A549 (cell line): ENCODE measurements around the gene USP3. TPM values are rescaled to one million over a fixed set of nuclear protein-coding genes. Genes with fewer than 3 reads are reported as not detected.
A peak's percentile ranks its signal among the peaks of the same experiment; 100 is the strongest.

ENCODE experiments used
- ATAC-seq, 2 experiments: fragments of 200-7000 bp in 1 of 2; fragments of >200 bp in 1 of 2; cut with Nextera tagmentation in 1 of 2; cut with Tn5 transposase in 1 of 2; 3 replicates each; pipeline versions ENCODE4 v1.8.0 to v1.9.1; 2018 to 2020; ENCODE audit warnings: mild to moderate bottlenecking in 1 of 2, moderate library complexity in 1 of 2
- CTCF ChIA-PET: fragments of 300-600 bp; sonication (Branson Sonifier 250); formaldehyde crosslinking; extraction: SDS; loops from one replicate; lab custom pipeline; 2021; ENCODE audit warnings: antibody characterized with exemption, inconsistent platforms; lab: Yijun Ruan, JAX
- POLR2A ChIA-PET: fragments of 350-600 bp; formaldehyde crosslinking; extraction: SDS; loops from one replicate; lab custom pipeline; 2021; ENCODE audit warnings: antibody characterized with exemption, inconsistent platforms; lab: Yijun Ruan, JAX
- DNase-seq, 2 experiments: peaks; one replicate each; pipeline versions ENCODE4 v3.0.0 to v3.0.0-alpha.2; 2011 to 2016; ENCODE audit warnings: low read depth in 1 of 2, low spot score in 1 of 2
- FAIRE-seq: peaks from 2 replicates; lab custom pipeline; 2011; peaks lifted over from hg19 to GRCh38; lab: Jason Lieb, UNC
- H3K27ac ChIP-seq, 2 experiments: fragments of >200 bp; sonication (Bioruptor Twin); formaldehyde crosslinking; 3 replicates each; pipeline ENCODE4 v1.5.1; 2016 to 2017
- H3K4me1 ChIP-seq: fragments of >200 bp; sonication (Bioruptor Twin); formaldehyde crosslinking; 3 replicates; pipeline ENCODE4 v1.6.1; 2016
- H3K4me2 ChIP-seq: fragments of >200 bp; sonication (Bioruptor Twin); formaldehyde crosslinking; 3 replicates; pipeline ENCODE4 v1.6.1; 2016
- H3K4me3 ChIP-seq: fragments of >200 bp; sonication (Bioruptor Twin); formaldehyde crosslinking; 3 replicates; pipeline ENCODE4 v1.5.1; 2016
- H3K9me3 ChIP-seq: fragments of >200 bp; sonication (Bioruptor Twin); formaldehyde crosslinking; 3 replicates; pipeline ENCODE4 v1.6.1; 2016
- BCL3 ChIP-seq: fragments of >200 bp; sonication (Bioruptor Twin); formaldehyde crosslinking; IDR thresholded peaks from 3 replicates; pipeline ENCODE4 v1.6.1; 2016
- CBX2 ChIP-seq: fragments of 200-600 bp; sonication (generic); IDR thresholded peaks from 2 replicates; pipeline ENCODE4 v1.6.1; 2016; ENCODE audit warnings: low read depth, mild to moderate bottlenecking, borderline replicate concordance
- CHD4 ChIP-seq: fragments of 200-600 bp; sonication (generic); IDR thresholded peaks from 2 replicates; pipeline ENCODE4 v1.6.1; 2016; ENCODE audit warnings: antibody characterized with exemption, mild to moderate bottlenecking, borderline replicate concordance
- EHMT2 ChIP-seq: fragments of 200-600 bp; sonication (generic); IDR thresholded peaks from 2 replicates; pipeline ENCODE4 v1.6.1; 2016; ENCODE audit warnings: antibody characterized with exemption, low read depth, mild to moderate bottlenecking, moderate library complexity
- FOSL2 ChIP-seq, 2 experiments: fragments of 450-650 bp in 1 of 2; fragments of >200 bp in 1 of 2; sonication (Bioruptor Twin) in 1 of 2; formaldehyde crosslinking; IDR thresholded peaks; 2 replicates each; pipeline versions ENCODE4 v1.5.0 to v1.6.1; 2016 to 2020; ENCODE audit warnings: mild to moderate bottlenecking in 1 of 2, moderate library complexity in 1 of 2
- MAZ ChIP-seq: fragments of 150-350 bp; IDR thresholded peaks from 2 replicates; pipeline ENCODE4 v1.6.1; 2014; ENCODE audit warnings: antibody characterized with exemption, low read depth, low read length, borderline replicate concordance
- MYC ChIP-seq: IDR thresholded peaks from 2 replicates; pipeline ENCODE4 v1.6.1; 2012; ENCODE audit warnings: mild to moderate bottlenecking, inconsistent platforms, low read length, improper control_type of control experiment, borderline replicate concordance
- POLR2AphosphoS2 ChIP-seq: conservative IDR thresholded peaks from 2 replicates; pipeline ENCODE4 v1.6.1; 2012; ENCODE audit warnings: low read length, improper control_type of control experiment, inconsistent platforms
- SMC3 ChIP-seq: fragments of >200 bp; sonication (Bioruptor Twin); formaldehyde crosslinking; IDR thresholded peaks from 3 replicates; pipeline ENCODE4 v1.6.1; 2018; ENCODE audit warnings: inconsistent platforms
- SREBF2 ChIP-seq: fragments of 450-650 bp; IDR thresholded peaks from 2 replicates; pipeline ENCODE4 v1.6.1; 2014; ENCODE audit warnings: mild to moderate bottlenecking, moderate library complexity
- TFCP2L1 ChIP-seq: fragments of 250-450 bp; sonication (Bioruptor Pico); IDR thresholded peaks from 2 replicates; pipeline ENCODE4 v1.5.0; 2021; ENCODE audit warnings: mild to moderate bottlenecking
- WGBS: methylation state at CpG from one replicate; pipeline ENCODE4 v1.1.6; 2017; ENCODE audit errors: missing lambda C conversion rate; 5-methylcytosine and 5-hydroxymethylcytosine counted together
- polyA plus RNA-seq, 4 experiments: library from polyadenylated mRNA; depleted of rRNA in 3 of 4; stranded (reverse); fragments of >200 nt; fragmentation: RNase III in 1 of 4; extraction: RNeasy Plus Mini Kit Qiagen cat#74134 plus additional on column Dnase treatment in 1 of 4; gene quantifications; 2 replicates in 3 of 4; 3 replicates in 1 of 4; pipeline ENCODE4 v1.2.3, GENCODE V29; 2011 to 2017
- TF ChIP-seq, protein P1 (sequence below): fragments of >200 bp; sonication (Bioruptor Twin); formaldehyde crosslinking; IDR thresholded peaks from 3 replicates; pipeline ENCODE4 v1.5.1; 2016
- TF ChIP-seq, protein P2 (sequence below): fragments of 450-650 bp; IDR thresholded peaks from 2 replicates; pipeline ENCODE4 v1.6.1; 2014; ENCODE audit warnings: antibody characterized with exemption
- TF ChIP-seq, protein P3 (sequence below): IDR thresholded peaks from 2 replicates; pipeline ENCODE4 v1.6.1; 2012; ENCODE audit warnings: low read depth, borderline replicate concordance

USP3 gene
- polyA plus RNA-seq, 2 of the 4 experiments (the other 2 are of a cell fraction): 41.8 to 99.1 TPM

GRCh38 chr15:63523306-63523990 is 19.1 kb downstream of the USP3 start:
- no peak; a peak in 1 of 6 replicates for ATAC-seq
- CTCF ChIA-PET: interaction anchor here (0.6 to 3.7 kb wide), 10 partner anchors 9 to 544 kb away, joined by 3 to 13 read pairs (median 4); partner anchors contain the start of gene USP3
- Histone ChIP-seq H3K4me2 (peak overlapping the region; percentile 52), H3K4me1 (peaks cover 72% of the 10 kb centered on the region), H3K9me3 (no peaks in the 10 kb centered on the region), H3K27ac (peak overlapping the region in 1 of 2 experiments; percentile 4; a peak in 2 of 6 replicates), H3K4me3 (no peak overlapping the region)
- DNase-seq: no peak
- FAIRE-seq: no peak
- POLR2A ChIA-PET: interaction anchor here (0.8 kb wide), 1 partner anchor 47 kb away, joined by 3 read pairs; no protein-coding TSS in a partner anchor
- 47% methylated on average over 4 of the region's 4 CpGs for WGBS
- TF ChIP-seq CBX2 (no peak), MYC (no peak), POLR2AphosphoS2 (0 out of 2 replicates have a peak, but pooled peaks have one; percentile 48), EHMT2 (no peak), BCL3 (no peak)
- TF ChIP-seq, protein P1, sequence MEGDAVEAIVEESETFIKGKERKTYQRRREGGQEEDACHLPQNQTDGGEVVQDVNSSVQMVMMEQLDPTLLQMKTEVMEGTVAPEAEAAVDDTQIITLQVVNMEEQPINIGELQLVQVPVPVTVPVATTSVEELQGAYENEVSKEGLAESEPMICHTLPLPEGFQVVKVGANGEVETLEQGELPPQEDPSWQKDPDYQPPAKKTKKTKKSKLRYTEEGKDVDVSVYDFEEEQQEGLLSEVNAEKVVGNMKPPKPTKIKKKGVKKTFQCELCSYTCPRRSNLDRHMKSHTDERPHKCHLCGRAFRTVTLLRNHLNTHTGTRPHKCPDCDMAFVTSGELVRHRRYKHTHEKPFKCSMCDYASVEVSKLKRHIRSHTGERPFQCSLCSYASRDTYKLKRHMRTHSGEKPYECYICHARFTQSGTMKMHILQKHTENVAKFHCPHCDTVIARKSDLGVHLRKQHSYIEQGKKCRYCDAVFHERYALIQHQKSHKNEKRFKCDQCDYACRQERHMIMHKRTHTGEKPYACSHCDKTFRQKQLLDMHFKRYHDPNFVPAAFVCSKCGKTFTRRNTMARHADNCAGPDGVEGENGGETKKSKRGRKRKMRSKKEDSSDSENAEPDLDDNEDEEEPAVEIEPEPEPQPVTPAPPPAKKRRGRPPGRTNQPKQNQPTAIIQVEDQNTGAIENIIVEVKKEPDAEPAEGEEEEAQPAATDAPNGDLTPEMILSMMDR: no peak
- TF ChIP-seq, protein P2, sequence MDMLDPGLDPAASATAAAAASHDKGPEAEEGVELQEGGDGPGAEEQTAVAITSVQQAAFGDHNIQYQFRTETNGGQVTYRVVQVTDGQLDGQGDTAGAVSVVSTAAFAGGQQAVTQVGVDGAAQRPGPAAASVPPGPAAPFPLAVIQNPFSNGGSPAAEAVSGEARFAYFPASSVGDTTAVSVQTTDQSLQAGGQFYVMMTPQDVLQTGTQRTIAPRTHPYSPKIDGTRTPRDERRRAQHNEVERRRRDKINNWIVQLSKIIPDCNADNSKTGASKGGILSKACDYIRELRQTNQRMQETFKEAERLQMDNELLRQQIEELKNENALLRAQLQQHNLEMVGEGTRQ: peak; percentile 61

- H3K4me3 ChIP-seq: no peak overlapping the region
- WGBS: 93% methylated on average over 5 of the region's 5 CpGs
- POLR2A ChIA-PET: no interaction called here
- TF ChIP-seq TFCP2L1 (CRISPR knock-in tag) (no peak), SREBF2 (no peak), MAZ (no peak), POLR2AphosphoS2 (no peak)
- TF ChIP-seq, protein P3, sequence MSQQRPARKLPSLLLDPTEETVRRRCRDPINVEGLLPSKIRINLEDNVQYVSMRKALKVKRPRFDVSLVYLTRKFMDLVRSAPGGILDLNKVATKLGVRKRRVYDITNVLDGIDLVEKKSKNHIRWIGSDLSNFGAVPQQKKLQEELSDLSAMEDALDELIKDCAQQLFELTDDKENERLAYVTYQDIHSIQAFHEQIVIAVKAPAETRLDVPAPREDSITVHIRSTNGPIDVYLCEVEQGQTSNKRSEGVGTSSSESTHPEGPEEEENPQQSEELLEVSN: no peak
- ATAC-seq (no peak), FAIRE-seq (no peak), DNase-seq (no peak)
- CTCF ChIA-PET: interaction anchor here (1.0 to 3.7 kb wide), 5 partner anchors 10 to 58 kb away, joined by 3 to 13 read pairs (median 5); partner anchors contain the start of gene USP3
- no peaks in the 10 kb centered on the region for H3K9me3 ChIP-seq
- peak overlapping the region; percentile 52; the same call in 2 of the 3 replicates for H3K4me2 ChIP-seq
- H3K27ac ChIP-seq: peak overlapping the region; percentile 5 to 22; a peak in 2 of 6 replicates
- peaks cover 63% of the 10 kb centered on the region for H3K4me1 ChIP-seq
Observed at GRCh38 chr15:63524316-63525015, 20.1 kb downstream of the USP3 start.

DNA sequence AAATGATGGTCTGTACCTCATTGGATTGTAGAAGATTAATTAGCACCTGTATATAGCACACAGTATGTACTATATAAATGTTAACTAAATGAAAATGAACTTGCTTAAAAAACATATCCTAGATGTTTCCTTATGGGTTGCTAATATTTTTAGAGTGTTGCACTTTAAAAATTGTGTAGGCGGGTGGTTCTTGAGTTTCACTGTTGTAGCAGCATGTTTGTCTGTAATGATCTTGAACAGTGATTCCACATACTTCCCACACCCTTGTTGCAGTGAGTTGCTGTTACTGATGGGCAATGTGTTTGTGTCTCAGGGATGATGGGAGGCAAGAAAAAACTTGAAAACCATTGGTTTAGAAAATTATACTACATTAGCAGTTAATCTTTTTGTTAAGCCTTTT is 22.0 kb downstream of the USP3 start:
- Histone ChIP-seq H3K4me3 (no peak overlapping the region), H3K27ac (no peak overlapping the region), H3K4me1 (peaks cover 45% of the 10 kb centered on the region), H3K4me2 (no peak overlapping the region), H3K9me3 (no peaks in the 10 kb centered on the region)
- TF ChIP-seq SMC3 (no peak), FOSL2 (IDR thresholded peaks at IDR 0.05) (no peak), FOSL2 (CRISPR knock-in tag; IDR thresholded peaks at IDR 0.05) (no peak), CHD4 (no peak)
- FAIRE-seq (no peak), DNase-seq (no peak), ATAC-seq (no peak)
- ChIA-PET CTCF (no interaction called here), POLR2A (no interaction called here)
- WGBS: 89% methylated on average over 1 of the region's 1 CpG
